HG02852 (cell line): Measurements from ENCODE around the gene MMP26.
"Not testable (repeated sequence)": the region's sequence is repeated elsewhere in the genome, so short reads cannot be mapped to it uniquely, and the experiment has no call there.

ENCODE experiments used
- ATAC-seq: cut with Tn5 transposase; IDR thresholded peaks from one replicate; pipeline ENCODE4 v1.9.1; 2021; ENCODE audit warnings: mild to moderate bottlenecking, moderate library complexity; ENCODE audit not compliant: unreplicated experiment

Gene MMP26

DNA sequence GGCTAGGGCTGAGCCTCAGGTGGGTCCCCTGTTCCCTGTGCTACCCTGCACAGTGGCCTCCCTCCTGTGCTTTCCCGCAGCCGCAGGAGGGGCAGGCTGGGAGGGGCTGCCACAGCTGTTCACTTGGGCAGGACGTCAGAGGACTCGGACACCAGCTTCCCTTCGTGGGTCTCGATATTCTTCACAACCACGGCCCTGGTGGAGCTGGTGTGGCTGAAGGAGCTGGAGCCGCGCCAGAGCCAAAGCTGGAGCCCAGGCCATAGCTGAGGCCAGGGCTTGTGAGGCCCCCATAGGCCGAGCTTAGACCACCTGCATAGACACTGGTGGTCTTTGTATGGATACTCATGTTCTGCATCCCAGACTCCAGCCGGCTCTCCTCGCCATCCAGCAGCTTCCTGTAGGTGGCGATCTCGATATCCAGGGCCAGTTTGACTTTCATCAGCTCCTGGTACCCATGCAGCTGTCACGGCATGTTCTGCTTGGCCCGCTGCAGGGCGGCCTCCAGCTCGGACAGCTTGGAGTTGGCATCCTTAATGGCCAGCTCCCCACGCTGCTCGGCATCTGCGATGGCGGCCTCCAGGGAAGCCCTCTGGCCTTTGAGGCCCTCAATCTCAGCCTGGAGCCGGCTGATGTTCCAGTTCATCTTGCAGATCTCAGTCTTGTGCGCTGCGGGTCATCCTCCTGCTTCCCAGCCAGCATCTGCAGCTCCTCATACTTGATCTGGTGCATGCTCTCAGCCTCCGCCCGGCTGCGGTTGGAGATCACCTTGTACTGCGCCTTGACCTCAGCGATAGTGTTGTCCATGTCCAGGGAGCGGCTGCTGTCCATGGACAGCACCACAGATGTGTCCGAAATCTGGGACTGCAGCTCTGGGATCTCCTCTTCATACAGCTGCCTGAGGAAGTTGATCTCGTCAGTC is 18.3 kb downstream of the MMP26 start:
- ATAC-seq: not testable (repeated sequence)

DNA sequence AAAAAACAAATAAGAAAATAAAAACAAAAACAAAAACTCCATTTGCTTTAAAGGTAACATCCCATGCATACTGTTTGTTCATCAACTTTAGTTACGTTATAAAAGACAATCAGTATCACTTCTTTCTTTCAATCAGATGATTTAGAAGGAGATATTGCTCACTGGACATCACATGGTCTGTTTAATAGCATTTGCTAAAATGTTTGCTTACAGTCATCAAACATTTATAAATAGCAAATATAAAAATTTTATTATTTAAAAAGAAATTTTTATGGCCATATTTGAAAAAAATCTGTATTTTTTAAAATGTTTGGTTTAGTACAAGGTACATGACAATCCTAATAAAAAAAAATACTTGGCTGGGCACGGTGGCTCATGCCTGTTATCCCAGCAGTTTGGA is 22.6 kb downstream of the MMP26 start:
- no peak for ATAC-seq

DNA sequence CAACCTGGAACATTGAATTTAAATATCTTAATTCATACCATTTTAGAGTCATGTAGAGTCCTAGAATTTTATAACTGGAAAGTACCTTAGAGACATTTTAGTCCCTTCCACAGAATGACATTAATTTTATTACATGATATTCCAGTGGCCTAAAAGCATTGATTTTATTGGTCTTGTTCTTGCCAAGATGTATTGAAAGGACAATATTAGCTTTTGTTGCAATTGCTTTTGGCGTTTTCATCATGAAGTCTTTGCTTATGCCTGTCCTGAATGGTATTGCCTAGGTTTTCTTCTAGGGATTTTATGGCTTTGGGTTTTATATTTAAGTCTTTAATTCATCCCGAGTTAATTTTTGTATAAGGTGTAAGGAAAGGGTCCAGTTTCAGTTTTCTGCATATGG is 36.2 kb downstream of the MMP26 start:
- no peak for ATAC-seq

DNA sequence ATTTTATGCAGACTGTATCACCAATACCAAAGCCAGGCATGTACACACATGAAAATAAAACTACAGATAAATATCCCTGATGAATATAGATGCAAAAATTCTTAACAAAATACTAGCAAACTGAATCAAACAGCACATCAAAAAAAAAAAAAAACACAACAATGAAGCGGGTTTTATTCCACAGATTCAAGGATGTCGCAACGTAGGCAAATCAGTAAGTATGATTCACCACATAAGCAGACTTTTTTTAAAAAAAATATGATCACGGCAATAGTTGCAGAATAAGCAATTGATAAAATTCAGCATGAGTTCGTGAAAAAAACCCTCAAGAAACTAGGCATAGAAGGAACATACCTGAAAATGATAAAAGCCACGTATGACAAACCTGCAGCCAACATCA is 43.9 kb downstream of the MMP26 start:
- ATAC-seq: no peak

DNA sequence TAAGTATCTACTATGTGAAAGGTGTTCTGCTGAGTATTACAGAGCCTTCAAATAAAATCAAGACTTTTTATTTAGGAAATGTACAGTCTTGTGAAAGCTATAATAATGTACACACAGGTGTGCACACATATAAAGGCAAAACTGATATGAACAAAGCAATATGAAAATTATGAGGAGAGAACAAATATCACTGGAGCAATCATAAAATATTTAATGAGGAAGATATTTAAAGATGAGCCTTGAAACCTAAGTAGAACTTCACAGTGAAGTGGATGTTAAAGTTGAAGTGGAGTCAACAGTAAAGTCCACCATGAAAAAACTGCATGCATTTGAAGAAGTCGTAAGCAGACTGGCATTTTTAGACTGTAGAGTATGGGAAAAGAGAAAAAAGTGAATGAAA is 46.6 kb downstream of the MMP26 start:
- ATAC-seq: no peak
